Smooth muscle cell of the brain vasculature (primary cell): ENCODE measurements around the gene WDR31.
"Not testable (repeated sequence)": the region's sequence is repeated elsewhere in the genome, so short reads cannot be mapped to it uniquely, and the experiment has no call there.

Source experiments
- DNase-seq: peaks from one replicate; pipeline ENCODE4 v3.0.0-alpha.2; 2012; ENCODE audit warnings: low read depth, low spot score

The WDR31 gene

DNA sequence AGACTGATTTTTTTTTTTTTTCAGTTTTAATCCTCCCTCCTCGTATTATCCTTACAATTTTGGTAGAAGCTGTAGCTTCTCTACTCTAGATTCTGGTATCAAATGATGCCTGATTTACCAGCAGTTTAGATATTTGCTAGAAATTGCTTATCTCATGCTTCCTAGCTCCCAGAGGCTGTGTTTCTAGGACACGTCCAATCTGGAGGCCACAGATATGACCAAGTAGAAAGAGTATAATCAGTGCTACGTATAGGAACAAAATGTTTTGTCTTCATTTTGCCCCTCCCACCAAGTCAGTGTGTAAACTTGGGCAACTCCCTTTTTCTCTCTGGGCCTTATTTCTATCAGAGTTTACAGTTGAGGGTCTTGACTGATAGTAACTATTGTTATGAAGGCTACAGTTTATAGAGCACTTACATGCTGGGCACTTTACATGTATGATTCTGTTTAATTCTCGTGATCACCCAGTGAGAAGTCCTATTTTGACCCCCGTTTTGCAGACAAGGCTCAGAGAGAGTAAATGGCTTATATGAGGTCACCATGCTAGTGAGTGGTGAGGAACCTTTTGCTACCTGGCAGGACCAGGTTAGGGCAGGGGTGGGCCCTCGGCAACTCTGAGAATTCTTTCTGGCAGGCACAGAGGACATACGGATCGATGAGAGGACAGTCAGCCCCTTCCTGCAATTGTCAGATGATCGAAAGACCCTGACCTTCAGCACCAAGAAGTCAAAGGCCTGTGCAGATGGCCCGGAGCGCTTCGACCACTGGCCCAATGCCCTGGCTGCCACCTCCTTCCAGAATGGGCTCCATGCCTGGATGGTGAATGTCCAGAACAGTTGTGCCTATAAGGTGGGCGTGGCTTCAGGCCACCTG lies 29.1 kb upstream of the WDR31 start:
- DNase-seq: no peak

- DNase-seq: no peak
Measured at GRCh38 chr9:113368348-113368981, 28.4 kb upstream of the WDR31 start.

DNA sequence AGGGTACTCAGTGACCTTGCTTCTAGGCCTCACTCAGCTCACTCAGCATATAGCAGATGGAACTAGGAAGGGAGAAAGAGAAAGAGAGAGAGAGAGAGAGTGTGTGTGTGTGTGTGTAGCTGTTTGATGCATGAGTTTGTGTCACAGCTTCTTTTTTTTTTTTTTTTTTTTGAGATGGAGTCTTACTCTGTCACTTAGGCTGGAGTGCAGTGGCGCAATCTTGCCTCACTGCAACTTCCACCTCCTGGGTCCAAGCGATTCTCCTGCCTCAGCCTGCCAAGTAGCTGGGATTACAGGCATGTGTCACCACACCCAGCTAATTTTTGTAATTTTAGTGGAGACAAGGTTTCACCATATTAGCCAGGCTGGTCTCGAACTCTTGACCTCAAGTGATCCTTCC lies 25.6 kb upstream of the WDR31 start:
- not testable (repeated sequence) for DNase-seq

DNA sequence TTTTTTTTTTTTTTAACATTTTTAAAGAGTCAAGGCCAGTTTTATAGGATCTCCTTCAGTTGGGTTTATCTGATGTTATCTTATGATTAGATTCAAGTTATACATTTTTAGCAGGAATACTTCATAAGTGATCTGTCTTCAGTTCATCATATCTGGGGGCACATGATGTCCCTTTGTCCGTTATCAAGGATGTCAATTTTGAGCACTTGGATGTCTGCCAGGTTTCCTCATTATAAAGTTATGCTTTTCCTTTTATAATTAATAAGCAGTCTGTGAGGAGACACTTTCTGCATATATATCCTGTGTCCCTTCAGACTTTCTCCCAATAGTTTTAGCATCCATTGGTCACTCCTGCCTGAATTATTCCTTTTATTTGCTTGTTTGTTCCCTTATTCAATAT lies 24.9 kb upstream of the WDR31 start:
- DNase-seq: no peak

DNA sequence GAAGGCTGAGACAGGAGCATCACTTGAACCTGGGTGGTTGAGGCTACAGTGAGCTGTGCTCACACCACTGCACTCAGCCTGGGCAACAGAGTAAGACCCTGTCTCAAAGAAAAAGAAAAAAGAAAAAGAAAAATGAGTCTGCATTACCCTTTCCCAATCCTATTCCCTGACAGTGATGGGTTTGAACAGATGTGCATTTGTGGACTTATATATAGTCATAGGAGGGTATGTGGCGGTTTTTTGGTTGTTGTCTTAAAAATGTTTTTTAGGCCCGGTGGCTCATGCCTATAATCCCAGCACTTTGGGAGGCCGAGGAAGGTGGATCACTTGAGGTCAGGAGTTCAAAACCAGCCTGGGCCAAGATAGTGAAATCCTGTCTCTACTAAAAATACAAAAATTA lies 23.3 kb upstream of the WDR31 start:
- DNase-seq: no peak

- DNase-seq: no peak
Measured at GRCh38 chr9:113361304-113362018, 21.4 kb upstream of the WDR31 start.

DNA sequence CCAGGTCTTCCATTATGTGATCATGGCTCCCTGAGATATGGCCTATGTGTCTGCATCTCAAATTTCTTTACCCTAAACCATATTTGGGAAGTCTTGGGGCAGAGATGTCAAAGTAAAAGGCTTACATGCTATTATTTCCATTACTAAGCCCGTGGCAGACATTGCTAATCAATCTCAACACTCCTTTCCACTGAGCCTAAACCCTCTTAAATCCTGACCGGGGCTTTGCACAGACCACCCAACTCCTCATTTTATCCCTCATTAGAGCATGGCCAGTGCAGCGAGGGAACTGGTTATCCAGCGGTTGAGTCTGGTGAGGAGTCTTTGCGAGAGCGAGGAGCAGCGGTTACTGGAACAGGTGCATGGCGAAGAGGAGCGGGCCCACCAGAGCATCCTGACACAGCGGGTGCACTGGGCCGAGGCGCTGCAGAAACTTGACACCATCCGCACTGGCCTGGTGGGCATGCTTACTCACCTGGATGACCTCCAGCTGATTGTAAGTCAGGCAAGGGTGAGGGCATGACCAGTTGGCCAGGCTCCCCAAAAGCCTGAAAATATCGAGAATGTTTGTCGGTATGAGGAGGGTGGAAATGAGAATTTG lies 20.3 kb upstream of the WDR31 start:
- DNase-seq: no peak

DNA sequence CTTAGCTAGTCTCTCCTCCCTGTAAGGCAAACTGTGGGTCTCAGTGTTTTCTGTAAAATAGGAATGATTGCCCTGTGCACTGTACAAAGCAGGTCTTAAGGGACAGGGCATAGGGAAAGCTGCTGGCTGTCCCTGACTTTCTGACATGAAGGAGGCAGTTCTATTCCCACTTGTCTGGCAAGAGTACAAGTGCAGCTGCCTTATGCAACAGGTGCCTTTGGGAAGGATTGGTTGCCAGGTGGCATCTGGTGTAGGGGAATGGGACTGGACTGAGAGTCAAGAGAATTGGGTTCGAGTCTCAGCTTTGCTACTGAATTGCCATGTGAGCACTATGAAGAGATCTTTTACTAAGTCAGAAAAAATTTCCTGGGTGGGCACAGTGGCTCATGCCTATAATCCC lies 19.3 kb upstream of the WDR31 start:
- no peak for DNase-seq

DNA sequence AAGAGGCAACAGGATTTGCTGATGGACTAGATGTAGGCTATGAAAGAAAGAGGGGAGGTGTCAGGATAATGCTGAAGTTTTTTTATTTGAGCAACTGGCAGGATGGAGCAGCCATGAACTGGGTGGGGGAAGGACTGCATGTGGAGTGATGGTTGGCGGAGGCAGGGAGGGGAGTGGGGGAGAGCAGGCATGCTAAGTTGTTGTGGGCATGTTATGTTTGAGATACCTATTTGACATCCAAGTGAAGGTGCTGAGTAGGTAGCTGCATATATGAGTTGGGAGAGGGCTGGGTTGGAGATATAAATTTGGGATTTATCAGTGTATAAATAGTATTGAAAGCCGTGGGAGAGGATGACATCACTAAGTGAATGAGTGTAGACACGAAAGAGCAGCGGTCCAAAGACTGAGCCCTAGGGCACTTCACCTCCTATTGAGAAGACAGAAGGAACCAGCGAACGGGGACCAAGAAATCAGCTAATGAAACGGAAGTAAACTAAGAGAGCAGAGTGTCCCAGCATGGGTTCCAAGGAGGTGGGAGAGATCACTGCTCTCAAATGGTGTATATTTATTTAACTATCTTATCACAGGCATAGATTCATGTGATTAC lies 16.7 kb upstream of the WDR31 start:
- DNase-seq: no peak

DNA sequence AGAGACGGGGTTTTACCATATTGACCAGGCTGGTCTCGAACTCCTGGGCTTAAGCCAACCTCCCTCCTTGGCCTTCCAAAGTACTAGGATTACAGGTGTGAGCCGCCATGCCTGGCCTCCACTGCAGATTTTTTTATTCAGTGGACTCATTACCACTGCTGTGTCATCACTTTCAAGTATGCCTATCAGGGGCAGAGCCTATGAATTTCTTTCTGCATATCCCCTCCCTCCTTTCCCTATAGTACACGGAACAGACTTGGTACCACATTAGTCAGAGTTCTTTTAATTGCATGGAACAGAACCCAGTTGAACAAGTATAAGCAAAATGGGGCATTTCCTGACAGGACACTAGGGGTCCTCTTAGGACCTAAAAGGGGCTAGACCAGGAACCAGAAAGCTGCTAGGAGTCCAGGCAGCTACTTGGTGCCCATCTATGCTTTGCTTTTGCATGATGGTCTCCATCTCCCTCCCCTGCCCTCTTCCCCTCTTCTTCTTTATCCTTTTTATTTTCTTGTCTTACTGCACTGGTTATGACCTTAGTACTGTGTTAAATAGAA lies 15.0 kb upstream of the WDR31 start:
- no peak for DNase-seq

DNA sequence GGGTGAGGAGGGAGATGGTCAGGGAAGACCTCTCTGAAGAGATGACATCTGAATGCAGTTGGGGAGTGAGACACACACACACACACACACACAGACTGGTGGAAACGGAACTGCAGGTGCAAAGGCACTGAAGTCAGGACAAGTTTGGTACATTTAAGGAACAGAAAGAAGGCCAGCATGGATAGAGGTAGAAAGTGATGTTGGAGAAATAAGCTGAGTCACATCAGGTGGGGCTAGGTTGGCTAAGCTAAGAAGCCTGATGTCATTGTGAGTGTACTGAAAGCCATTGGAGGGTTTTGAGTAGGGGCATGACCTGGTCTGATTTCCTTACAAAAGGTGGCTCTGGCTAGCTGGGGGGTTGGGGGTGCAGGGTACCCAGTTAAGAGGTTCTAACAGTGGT lies 12.3 kb upstream of the WDR31 start:
- DNase-seq: no peak

GRCh38 chr9:113352006-113352405 lies 11.9 kb upstream of the WDR31 start:
- DNase-seq: no peak

- DNase-seq: no peak
Measured at GRCh38 chr9:113350937-113351336, 10.9 kb upstream of the WDR31 start.

- no peak for DNase-seq
Measured at GRCh38 chr9:113350107-113350661, 10.1 kb upstream of the WDR31 start.

DNA sequence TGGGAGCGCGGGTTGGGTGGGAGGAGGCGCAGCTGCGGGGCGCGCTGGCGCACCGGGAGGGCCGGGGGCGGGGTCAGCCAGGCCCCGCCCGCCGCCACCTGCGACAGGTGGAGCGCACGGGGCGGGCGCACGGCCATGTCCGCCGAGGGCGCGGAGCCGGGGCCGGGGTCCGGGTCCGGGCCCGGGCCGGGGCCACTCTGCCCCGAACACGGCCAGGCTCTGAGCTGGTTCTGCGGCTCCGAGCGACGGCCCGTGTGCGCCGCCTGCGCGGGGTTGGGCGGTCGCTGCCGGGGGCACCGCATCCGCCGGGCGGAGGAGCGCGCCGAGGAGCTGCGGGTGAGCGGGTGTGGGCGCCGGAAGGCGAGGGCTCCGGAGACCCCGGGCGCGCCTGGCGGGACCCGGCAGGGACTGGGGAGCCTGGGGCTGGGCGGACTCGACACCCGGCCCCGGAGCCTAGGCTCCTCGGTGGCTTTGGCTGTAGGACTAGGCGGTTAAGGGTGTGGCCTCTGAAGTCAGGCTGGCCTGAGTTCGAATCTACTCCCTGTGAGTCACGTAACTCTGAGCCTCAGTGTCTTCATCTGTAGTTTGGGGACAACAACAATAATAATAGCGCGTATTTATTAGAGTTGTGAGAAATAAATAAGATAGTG lies 9.5 kb upstream of the WDR31 start, which contains the start of gene BSPRY:
Gene BSPRY (plus strand): TSS at position 97 of the 650 bp plus-strand sequence. CDS start 39 bp downstream, at position 136.
- DNase-seq: no peak

DNA sequence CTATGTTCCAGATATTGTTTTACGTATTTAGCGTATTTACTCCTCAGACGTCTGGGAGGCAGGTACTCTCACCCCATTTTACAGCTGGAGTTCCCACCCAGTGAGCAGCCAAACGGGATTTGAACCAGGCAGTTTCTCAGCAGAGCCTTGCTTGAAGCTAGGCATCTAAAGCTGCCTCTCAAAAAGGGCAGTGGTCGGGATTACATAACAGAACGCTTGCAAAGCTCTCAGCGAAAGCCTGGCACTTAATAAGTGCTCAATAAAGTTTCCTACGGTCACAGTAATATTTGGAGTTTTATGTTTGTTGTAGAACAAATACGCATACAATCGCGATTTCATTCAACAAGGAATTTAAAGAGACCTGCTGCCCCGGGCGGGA lies 9.0 kb upstream of the WDR31 start:
- no peak for DNase-seq

DNA sequence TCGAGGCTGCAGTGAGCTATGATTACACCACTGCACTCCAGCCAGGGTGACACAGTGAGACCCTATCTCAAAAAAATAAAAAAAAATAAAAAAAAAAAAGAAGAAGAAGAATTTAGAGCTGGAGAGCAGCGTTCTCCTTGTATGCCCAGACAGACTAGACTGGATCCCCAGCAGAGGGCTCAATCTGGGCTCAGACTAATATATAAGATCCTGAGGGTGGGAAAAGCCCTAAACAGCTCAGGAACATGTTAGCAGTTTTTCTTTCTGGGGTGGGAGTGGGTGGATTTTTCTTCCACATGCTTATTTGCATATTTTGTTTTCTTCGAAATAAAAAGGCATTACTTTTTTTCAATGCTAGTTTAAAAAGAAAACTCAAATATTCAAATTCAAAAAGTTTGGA lies 8.4 kb upstream of the WDR31 start:
- DNase-seq: no peak

GRCh38 chr9:113345671-113346070 lies 5.6 kb upstream of the WDR31 start:
- no peak for DNase-seq

GRCh38 chr9:113345190-113345589 lies 5.1 kb upstream of the WDR31 start:
- DNase-seq: no peak

DNA sequence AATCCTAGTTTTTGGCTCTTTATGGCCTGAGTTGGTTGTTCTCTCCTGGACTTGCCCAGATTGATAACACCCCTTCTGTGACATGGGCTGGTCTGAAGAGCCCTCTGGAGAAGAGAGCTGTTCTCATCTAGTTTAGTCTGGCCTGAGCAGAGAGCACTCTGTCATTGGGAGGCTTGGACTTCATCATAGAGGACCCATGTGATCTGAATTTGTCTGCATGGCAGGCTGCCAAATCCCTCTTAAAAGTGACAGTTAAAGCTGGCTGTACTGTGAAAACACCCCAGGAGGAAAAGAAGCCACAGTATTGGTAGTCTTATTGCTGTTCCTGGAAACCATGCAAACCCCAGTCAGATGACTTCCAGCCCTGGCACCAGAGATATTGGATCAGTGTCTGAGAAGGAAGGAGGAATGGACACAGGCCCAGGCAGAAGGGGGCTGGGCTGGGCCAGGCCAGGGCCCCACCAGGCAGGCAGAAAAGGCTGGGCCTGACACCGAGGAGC lies 3.7 kb upstream of the WDR31 start:
- no peak for DNase-seq
